ENCODE results near the gene MPRIP. TPM values are rescaled to one million over a fixed set of nuclear protein-coding genes. Genes with fewer than 3 reads are reported as not detected.

The MPRIP gene
- total RNA-seq, 1 experiment from 2014 or later: 258 TPM

DNA sequence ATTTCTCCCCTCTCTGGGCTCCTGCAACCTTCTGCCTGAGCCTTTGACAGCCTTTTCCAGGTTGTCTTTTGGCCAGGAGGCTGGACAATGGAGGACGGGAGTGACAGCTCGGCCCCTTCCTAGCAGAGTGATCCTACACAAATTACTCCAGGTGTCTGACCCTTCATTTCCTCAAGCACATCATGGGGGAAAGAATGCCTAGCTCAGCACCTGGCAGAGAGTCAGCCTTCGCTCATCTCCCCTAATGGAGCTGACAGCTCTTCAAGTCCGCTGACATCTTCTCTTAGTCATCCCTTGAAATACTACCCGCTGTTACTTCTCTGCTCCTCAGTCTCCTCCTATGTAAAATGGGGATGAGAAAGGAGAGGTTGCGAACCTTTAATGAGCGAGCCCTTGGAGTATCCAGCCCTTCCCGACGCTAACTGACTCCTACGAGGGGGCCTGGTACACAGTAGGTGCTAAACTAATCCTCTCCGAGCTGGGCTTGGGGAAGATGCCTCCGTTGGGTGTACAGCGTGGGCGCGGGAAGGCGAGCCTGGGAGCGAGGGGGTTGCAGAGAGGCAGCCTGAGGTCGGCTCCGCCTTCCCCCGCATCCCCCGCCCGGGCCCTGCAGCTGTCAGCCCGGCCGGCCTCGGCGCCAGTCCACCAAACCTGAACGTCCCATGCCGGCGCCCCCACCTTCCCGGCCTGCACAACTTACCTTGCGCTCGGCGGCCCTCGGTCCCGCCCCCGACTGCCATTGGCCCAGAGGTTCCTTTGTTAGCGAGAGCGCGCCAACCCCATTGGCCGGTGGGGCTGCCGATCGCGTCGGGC lies 480 bp upstream of the MPRIP start:
- H4K20me1 ChIP-seq (ENCODE audit: insufficient read depth): peaks cover 9% of the 10 kb centered on the region; the same call in 1 of the 2 replicates
- H3K79me2 ChIP-seq (ENCODE audit: insufficient read depth, low read length): peaks cover 41% of the 10 kb centered on the region
- H2AFZ ChIP-seq (ENCODE audit: low read depth, low read length, poor library complexity, severe bottlenecking): peak overlapping the region; percentile 3
- no peaks in the 10 kb centered on the region; a peak in 1 of 4 replicates for H3K36me3 ChIP-seq (ENCODE audit: control insufficient read depth in 1 of 2, insufficient read depth in 2 of 2, low read length in 2 of 2)
- H3K4me2 ChIP-seq (ENCODE audit: low read length): peak overlapping the region; percentile 83
- POLR2A ChIA-PET: interaction anchor here (0.8 to 3.0 kb wide), 4 partner anchors 9 to 48 kb away, joined by 3 to 17 read pairs (median 4); no protein-coding TSS in a partner anchor
- peak overlapping the region; percentile 7; the same call in 1 of the 2 replicates for H3K27ac ChIP-seq (ENCODE audit: low read depth, low read length)
- H3K9me3 ChIP-seq (ENCODE audit: control insufficient read depth in 1 of 2, insufficient read depth in 1 of 2, low read depth in 1 of 2, low read length in 2 of 2): no peaks in the 10 kb centered on the region
- RAD21 ChIA-PET (ENCODE audit: low non-redundant PET in 1 of 2, low total read pairs in 2 of 2, uncharacterized antibody in 2 of 2, unreplicated experiment in 2 of 2): interaction anchor here in 1 of 2 experiments (0.7 kb wide), 1 partner anchor 66 kb away, joined by 3 read pairs; no protein-coding TSS in a partner anchor
- DNase-seq (ENCODE audit: low read depth, low spot score): peak; percentile 93
- ATAC-seq: peak; percentile 96
- peak overlapping the region; percentile 47 for H3K9ac ChIP-seq (ENCODE audit: low read length)
- peak overlapping the region; percentile 47 to 59 for H3K4me3 ChIP-seq (replicated peaks in 1 of 2; ENCODE audit: low read depth in 1 of 2, low read length in 2 of 2)
- H3K4me1 ChIP-seq (ENCODE audit: control insufficient read depth in 1 of 2, insufficient read depth in 2 of 2, low read length in 2 of 2): peaks cover 40 to 66% of the 10 kb centered on the region in 2 experiments
- H3K9me2 ChIP-seq (ENCODE audit: insufficient read depth): no peaks in the 10 kb centered on the region
- CTCF ChIA-PET: interaction anchor here (1.2 to 1.9 kb wide), 2 partner anchors 14 to 50 kb away, joined by 5 to 6 read pairs; no protein-coding TSS in a partner anchor
- intact Hi-C loops (cut with micrococcal nuclease): no loop called here
- no TSS peak for BruUV-seq (replicated peaks)
- TF ChIP-seq POLR2A (IDR thresholded peaks at IDR 0.05; ENCODE audit: borderline replicate concordance, extremely low read depth, insufficient read depth, insufficient read length): no peak
- peak; percentile 68 for TF ChIP-seq EGR1 (IDR thresholded peaks at IDR 0.05; ENCODE audit: low read depth)
- TF ChIP-seq, protein P1, sequence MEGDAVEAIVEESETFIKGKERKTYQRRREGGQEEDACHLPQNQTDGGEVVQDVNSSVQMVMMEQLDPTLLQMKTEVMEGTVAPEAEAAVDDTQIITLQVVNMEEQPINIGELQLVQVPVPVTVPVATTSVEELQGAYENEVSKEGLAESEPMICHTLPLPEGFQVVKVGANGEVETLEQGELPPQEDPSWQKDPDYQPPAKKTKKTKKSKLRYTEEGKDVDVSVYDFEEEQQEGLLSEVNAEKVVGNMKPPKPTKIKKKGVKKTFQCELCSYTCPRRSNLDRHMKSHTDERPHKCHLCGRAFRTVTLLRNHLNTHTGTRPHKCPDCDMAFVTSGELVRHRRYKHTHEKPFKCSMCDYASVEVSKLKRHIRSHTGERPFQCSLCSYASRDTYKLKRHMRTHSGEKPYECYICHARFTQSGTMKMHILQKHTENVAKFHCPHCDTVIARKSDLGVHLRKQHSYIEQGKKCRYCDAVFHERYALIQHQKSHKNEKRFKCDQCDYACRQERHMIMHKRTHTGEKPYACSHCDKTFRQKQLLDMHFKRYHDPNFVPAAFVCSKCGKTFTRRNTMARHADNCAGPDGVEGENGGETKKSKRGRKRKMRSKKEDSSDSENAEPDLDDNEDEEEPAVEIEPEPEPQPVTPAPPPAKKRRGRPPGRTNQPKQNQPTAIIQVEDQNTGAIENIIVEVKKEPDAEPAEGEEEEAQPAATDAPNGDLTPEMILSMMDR (IDR thresholded peaks at IDR 0.05 in 2 of 3, conservative IDR thresholded peaks at IDR 0.05 in 1 of 3; ENCODE audit: borderline replicate concordance in 1 of 3, insufficient read depth in 1 of 3, low read depth in 2 of 3, low read length in 2 of 3): no peak
- no peak for TF ChIP-seq SRF (IDR thresholded peaks at IDR 0.05; ENCODE audit: low read depth)
- TF ChIP-seq SIN3A (IDR thresholded peaks at IDR 0.05; ENCODE audit: low read depth): peak; percentile 30; the same call in 1 of the 2 replicates
- TF ChIP-seq, protein P2, sequence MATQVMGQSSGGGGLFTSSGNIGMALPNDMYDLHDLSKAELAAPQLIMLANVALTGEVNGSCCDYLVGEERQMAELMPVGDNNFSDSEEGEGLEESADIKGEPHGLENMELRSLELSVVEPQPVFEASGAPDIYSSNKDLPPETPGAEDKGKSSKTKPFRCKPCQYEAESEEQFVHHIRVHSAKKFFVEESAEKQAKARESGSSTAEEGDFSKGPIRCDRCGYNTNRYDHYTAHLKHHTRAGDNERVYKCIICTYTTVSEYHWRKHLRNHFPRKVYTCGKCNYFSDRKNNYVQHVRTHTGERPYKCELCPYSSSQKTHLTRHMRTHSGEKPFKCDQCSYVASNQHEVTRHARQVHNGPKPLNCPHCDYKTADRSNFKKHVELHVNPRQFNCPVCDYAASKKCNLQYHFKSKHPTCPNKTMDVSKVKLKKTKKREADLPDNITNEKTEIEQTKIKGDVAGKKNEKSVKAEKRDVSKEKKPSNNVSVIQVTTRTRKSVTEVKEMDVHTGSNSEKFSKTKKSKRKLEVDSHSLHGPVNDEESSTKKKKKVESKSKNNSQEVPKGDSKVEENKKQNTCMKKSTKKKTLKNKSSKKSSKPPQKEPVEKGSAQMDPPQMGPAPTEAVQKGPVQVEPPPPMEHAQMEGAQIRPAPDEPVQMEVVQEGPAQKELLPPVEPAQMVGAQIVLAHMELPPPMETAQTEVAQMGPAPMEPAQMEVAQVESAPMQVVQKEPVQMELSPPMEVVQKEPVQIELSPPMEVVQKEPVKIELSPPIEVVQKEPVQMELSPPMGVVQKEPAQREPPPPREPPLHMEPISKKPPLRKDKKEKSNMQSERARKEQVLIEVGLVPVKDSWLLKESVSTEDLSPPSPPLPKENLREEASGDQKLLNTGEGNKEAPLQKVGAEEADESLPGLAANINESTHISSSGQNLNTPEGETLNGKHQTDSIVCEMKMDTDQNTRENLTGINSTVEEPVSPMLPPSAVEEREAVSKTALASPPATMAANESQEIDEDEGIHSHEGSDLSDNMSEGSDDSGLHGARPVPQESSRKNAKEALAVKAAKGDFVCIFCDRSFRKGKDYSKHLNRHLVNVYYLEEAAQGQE (IDR thresholded peaks at IDR 0.05; ENCODE audit: low read depth): no peak
- no peak for TF ChIP-seq ELF1 (IDR thresholded peaks at IDR 0.05; ENCODE audit: borderline replicate concordance, low read depth)
- TF ChIP-seq JUND (IDR thresholded peaks at IDR 0.05): no peak
- TF ChIP-seq, protein P3, sequence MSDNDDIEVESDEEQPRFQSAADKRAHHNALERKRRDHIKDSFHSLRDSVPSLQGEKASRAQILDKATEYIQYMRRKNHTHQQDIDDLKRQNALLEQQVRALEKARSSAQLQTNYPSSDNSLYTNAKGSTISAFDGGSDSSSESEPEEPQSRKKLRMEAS (IDR thresholded peaks at IDR 0.05): peak; percentile 62
- no peak for TF ChIP-seq ZFX (IDR thresholded peaks at IDR 0.05)
- no peak for TF ChIP-seq ZNF274 (IDR thresholded peaks at IDR 0.05; ENCODE audit: low read depth, low read length)
- peak; percentile 54 for TF ChIP-seq YY1 (IDR thresholded peaks at IDR 0.05; ENCODE audit: extremely low read depth, insufficient replicate concordance, low read depth, low read length)
- TF ChIP-seq SP1 (IDR thresholded peaks at IDR 0.05; ENCODE audit: low read depth): peak; percentile 96
- peak; percentile 95 for TF ChIP-seq TCF7L2 (IDR thresholded peaks at IDR 0.05; ENCODE audit: borderline replicate concordance, extremely low read depth, insufficient read depth, insufficient read length)
- H3K27me3 ChIP-seq (ENCODE audit: insufficient read depth, low read length): no peaks in the 10 kb centered on the region
